DLD1 (cell line): Measurements from ENCODE around the gene H1-8.
"Not testable (repeated sequence)": the region's sequence is repeated elsewhere in the genome, so short reads cannot be mapped to it uniquely, and the experiment has no call there.

Experiments
- in situ Hi-C: cut with HindIII; loops from 2 replicates; pipeline ENCODE4 v1.10.0; 2017; ENCODE audit warnings: low sequenced_read_pairs

Gene H1-8

DNA sequence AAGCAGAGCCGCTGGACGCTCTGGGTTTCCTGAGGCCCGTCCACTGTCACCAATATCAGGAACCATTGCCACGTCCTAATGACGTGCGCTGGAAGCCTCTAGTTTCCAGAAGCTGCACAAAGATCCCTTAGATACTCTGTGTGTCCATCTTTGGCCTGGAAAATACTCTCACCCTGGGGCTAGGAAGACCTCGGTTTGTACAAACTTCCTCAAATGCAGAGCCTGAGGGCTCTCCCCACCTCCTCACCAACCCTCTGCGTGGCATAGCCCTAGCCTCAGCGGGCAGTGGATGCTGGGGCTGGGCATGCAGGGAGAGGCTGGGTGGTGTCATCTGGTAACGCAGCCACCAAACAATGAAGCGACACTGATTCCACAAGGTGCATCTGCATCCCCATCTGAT lies 11.3 kb upstream of the H1-8 start:
- in situ Hi-C loops, result no loop called here

DNA sequence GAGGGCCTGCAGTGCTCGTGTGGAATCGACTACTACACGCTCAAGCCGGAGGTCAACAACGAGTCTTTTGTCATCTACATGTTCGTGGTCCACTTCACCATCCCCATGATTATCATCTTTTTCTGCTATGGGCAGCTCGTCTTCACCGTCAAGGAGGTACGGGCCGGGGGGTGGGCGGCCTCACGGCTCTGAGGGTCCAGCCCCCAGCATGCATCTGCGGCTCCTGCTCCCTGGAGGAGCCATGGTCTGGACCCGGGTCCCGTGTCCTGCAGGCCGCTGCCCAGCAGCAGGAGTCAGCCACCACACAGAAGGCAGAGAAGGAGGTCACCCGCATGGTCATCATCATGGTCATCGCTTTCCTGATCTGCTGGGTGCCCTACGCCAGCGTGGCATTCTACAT lies 10.7 kb upstream of the H1-8 start:
- in situ Hi-C loops, result no loop called here

DNA sequence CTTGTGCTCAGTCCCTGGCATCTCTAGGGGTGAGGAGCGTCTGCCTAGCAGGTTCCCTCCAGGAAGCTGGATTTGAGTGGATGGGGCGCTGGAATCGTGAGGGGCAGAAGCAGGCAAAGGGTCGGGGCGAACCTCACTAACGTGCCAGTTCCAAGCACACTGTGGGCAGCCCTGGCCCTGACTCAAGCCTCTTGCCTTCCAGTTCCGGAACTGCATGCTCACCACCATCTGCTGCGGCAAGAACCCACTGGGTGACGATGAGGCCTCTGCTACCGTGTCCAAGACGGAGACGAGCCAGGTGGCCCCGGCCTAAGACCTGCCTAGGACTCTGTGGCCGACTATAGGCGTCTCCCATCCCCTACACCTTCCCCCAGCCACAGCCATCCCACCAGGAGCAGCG lies 9.6 kb upstream of the H1-8 start:
- in situ Hi-C loops, result no loop called here

DNA sequence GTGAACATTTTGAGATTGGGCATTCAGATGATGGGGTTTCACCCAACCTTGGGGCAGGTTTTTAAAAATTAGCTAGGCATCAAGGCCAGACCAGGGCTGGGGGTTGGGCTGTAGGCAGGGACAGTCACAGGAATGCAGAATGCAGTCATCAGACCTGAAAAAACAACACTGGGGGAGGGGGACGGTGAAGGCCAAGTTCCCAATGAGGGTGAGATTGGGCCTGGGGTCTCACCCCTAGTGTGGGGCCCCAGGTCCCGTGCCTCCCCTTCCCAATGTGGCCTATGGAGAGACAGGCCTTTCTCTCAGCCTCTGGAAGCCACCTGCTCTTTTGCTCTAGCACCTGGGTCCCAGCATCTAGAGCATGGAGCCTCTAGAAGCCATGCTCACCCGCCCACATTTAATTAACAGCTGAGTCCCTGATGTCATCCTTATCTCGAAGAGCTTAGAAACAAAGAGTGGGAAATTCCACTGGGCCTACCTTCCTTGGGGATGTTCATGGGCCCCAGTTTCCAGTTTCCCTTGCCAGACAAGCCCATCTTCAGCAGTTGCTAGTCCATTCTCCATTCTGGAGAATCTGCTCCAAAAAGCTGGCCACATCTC lies 8.4 kb upstream of the H1-8 start:
- in situ Hi-C loops, result no loop called here

DNA sequence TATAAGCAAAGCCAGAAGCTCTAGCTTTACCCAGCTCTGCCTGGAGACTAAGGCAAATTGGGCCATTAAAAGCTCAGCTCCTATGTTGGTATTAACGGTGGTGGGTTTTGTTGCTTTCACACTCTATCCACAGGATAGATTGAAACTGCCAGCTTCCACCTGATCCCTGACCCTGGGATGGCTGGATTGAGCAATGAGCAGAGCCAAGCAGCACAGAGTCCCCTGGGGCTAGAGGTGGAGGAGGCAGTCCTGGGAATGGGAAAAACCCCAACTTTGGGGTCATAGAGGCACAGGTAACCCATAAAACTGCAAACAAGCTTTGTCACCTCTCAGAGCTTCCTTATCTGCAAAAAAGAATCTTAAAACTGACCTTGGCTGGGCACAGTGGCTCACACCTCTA lies 7.9 kb upstream of the H1-8 start:
- in situ Hi-C loops, result no loop called here

DNA sequence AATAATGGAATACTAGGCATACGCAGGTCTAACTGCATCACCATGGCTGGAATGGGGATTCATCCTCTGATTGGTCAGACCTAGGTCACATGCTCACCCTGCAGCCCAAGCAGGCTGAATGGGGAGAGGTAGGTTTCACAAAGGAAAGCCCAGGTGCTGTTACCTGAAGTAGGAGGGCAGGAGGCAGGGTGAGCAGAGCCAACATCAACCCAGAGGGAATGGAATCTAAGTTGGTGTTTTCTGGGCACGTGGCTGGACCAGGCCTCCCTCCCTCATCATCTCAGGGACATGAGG lies 6.7 kb upstream of the H1-8 start:
- in situ Hi-C loops, result no loop called here

DNA sequence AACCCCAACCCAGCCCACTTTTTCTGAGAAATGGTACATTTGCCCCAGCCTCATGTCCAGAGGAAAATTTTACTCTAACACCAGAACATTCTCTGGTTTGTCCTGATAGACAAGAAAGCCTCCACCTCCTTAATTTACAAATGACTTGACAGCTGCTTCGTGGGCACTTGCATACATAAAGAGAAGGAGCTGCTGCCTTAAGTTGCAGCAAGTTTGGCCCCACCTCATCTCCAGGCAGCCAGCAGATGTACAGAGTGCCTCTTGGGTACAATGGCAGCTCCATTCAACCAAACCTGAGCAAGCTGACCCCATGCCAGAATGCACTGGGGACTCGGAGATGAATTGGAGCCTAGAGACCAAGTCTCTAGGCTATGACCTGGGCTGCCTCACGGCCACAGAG lies 6.2 kb upstream of the H1-8 start:
- in situ Hi-C loops, result no loop called here

DNA sequence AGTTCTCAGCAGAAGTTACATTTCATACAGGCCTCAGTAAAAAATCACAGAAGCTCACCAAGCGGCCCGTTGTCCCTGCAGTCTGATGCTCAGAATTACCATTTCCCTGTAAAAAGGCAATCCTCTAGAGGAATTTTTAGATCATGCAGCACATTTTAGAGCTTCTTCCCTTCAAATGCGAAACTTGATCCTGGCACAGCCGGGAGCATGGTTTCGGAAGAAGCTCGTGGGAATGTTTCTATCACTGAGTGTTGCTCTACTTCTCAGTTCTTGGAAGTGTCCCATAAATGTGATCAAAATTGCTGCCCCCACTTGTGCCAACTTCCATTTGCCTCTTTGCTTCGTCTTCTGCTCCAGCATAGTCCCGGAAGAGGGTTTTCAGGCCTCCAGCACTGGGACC lies 3.8 kb upstream of the H1-8 start:
- in situ Hi-C loops, result no loop called here

DNA sequence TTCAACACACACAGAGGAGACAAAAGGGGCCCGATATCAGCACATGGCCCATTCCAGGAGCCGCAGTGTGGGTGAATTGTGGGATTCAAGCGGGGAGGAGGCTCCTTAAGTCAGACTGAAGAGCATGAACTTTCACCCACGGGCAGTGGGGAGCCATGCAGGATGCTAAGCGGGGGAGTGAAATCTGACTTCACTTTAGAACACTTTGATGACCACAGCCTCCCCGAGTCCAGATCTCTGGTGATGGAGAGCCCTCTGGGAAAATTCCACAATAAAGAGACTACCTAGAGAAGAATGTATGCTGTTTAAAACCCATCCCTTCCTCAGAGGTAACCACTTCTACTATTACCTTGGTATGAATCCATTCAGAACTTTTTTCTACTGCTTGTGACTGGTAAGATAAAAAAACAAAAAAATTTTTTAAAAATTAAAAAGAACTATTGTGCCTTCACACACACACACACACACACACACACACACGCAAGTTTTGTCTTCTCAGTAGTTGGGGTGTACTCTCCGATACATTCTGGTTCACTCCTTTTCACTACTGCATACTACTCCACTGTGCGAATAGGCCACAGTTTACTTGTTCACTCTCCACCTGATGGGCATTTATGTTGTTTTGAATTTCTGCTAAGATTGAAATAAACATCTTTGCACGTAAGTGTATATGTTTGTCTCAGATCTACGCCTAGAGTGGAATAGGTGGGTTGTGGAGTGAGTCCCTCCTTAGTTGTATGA lies 2.0 kb upstream of the H1-8 start:
- in situ Hi-C loops, result no loop called here

DNA sequence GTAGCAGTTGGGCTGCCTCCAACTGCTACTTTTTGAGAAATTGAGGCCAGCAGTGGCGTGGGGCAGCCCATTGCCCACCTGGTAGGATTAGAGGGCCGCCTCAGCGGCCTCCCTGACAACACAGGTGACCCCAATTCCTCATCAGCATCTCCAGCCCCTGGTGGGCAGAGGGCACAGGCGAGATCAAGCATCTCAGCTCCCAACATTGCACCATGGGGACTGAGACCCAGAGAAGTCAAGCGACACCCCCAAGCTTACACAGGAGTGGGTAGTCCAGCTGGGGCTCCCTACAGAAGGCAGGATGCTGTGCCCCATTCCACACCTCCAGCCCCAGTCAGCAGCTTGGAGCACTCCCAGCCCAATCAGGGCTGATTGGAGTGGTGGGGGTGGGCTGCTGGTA lies 228 bp upstream of the H1-8 start:
- in situ Hi-C loops, result no loop called here

DNA sequence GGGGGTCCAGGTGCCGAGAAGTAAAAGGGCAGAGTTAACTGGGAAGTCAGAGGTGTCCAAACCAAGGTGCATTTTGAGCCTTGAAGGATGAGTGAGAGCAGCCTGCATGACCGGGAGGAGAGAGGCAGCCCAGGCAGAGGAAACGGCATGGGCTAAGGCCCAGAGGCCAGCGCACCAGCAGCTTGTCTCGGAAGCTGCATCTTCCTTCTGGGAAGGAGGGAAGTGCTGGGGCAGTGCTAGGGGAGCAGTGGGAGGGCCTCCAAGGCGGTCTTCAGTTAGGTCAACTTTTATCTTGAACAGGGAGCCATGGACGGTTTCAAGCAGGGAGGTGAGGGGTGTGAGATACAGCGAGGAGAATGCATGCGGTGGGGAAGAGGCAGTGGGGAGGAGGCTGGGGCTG lies 1.0 kb downstream of the H1-8 start:
- in situ Hi-C loops, result no loop called here

DNA sequence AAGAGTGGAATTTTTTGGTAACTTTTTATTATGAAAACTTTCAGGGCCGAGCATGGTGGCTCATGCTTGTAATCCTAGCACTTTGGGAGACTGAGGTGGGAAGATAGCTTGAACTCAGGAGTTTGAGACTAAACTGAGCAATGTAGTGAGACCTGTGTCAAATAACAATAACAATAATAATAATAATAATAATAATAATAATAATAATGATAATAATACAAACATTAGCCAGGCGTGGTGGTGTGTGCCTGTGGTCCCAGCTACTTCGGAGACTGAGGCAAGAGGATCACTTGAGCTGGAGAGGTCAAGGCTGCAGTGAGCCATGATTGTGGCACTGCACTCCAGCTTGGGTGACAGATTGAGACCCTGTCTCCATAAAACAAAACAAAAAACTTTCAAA lies 3.0 kb downstream of the H1-8 start:
- in situ Hi-C loops, result not testable (repeated sequence)

DNA sequence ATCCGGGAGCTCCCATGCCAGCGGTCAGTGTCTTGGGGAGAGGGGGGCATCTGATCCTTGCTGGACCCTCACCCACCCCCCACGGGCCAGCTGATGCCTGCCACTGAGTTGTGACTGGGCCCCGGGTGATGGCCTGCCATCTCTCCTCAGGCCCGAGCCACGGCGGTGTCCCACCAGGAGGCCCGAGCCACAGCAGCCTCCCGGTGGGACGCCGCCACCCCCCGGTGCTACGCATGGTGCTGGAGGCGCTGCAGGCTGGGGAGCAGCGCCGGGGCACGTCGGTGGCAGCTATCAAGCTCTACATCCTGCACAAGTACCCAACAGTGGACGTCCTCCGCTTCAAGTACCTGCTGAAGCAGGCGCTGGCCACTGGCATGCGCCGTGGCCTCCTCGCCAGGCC lies 4.3 kb downstream of the H1-8 start:
- in situ Hi-C loops, result no loop called here

DNA sequence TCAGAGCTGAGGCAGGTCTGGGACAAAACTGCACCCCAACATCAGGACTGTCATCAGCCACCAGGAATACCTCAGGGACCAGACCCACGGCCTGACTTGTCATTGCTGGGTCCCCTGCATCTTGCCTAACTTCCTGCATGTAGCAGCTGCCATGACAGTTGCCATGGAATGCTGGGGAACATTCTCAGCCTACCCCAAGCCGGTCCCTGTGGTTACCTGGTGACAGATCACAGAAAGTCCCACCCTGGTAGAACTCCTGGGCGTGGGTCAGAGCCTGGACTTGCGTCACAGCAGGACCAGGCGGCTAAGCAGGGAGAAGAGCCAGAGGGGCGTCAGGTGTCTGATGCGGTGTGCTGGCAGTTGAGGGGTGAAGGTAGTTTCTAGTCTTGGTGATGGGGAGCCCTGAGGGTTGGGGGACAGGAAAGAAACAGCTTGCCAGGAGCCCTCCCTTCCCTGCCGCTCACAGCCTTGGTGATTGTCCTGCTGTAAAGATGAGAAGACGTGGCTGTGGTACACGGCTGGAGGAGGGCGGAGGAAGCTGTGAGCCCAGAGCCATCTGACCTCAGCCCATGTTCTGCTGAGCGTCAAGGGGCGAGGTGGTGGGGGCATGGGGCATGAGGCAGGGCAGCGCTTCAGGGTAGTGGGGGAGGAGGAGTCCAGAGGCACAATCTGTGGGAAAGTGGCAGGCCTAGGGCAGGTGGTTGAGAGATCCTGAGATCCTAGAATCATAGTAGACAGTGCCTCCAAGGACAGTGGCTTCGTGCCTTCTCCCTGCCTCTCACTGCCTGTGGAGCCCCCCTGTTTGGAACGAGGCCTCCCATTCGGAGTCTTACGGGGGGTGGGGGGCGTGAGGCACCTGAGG lies 5.4 kb downstream of the H1-8 start:
- in situ Hi-C loops, result no loop called here

DNA sequence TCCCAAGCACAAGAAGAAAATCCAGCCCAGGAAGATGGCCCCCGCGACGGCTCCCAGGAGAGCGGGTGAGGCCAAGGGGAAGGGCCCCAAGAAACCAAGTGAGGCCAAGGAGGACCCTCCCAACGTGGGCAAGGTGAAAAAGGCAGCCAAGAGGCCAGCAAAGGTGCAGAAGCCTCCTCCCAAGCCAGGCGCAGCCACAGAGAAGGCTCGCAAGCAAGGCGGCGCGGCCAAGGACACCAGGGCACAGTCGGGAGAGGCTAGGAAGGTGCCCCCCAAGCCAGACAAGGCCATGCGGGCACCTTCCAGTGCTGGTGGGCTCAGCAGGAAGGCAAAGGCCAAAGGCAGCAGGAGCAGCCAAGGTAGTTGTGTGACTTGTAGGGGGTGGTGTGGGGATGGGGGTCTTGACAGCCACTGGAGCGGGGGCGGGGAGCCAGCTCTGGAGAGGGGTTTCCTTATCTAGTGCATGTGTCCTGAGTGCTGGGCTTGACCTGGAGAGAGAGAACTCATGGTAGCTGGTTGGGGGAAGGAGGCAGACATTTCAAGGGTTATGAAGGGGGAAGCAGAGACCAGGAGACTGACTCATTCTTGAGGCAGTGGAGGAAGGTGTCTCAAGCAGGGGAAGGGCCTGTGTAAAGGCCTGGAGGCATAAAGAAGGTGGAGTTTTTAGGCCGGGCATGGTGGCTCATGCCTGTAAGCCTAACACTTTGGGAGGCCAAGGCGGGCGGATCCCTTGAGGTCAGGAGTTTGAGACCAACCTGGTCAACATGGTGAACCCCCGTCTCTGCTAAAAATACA lies 6.2 kb downstream of the H1-8 start:
- in situ Hi-C loops, result no loop called here

DNA sequence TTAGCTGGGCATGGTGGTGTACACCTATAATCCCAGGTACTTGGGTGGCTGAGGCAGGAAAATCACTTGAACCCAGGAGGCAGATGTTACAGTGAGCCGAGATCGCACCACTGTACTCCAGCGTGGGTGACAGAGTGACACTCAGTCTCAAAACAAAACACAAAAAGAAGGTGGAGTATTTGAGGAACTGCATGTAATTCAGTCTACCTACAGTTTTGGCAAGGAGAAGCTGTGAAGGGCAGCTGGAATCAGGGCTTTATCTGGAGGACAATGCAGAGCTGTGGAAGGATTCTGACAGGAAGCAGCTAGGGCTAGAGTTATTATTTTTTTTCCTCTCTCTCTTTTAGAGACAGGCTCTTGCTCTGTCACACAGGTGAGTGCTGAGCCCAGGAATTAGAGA lies 6.8 kb downstream of the H1-8 start:
- in situ Hi-C loops, result no loop called here

DNA sequence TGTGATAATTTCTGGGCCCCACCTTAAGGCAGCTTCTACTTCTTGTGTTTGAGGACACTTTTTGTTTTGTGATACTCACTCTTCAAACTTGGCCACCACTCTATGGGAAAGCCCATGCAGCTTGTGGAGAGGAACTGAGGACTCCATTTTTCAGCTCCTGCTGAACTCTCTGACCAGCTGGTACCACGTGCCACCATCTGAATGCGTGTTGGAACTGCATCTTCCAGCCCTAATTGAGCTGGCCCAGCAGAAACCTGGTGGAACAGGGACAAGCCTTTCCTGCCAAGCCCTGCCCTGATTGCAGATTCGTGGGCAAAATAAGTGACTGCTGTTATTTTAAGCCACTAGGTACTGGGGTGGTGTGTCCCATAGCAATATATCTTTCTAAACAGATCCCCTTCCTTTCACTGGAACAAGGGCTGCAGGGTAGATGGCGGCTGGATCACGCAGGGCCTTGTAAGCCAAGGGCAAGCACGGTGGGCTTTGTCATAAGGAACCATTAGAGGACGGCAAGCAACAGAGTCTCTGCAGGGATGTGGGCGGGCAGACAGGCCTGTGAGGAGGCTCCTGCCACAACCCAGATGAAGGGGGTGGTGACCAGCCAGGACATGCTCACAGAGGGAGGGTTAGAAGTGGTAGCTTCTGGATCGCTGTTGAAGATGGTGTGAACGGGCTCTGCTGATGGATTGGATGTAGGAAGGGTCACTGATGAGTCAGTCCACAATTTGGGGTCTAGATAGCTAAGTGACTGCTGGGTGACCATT lies 9.5 kb downstream of the H1-8 start:
- in situ Hi-C loops, result no loop called here

DNA sequence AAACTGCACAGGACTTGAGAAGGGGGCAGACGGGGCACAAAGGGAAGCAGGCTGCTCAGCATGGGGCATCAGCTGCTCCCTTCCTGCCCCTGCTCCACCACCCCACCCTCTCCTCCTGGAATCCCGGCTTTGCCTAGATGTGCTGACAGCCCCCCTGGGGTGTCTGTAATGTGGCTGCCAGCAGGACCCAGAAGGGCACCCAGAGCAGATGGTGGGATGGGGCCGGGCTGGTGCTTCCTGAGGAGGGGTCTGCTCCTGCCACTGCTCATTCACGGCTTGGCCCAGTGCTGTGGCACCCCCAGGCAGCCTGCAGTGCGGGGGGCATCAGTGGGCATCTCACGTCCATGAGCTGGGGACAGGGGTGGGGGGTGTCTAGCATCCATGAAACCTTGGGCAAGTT lies 10.2 kb downstream of the H1-8 start:
- in situ Hi-C loops, result no loop called here

DNA sequence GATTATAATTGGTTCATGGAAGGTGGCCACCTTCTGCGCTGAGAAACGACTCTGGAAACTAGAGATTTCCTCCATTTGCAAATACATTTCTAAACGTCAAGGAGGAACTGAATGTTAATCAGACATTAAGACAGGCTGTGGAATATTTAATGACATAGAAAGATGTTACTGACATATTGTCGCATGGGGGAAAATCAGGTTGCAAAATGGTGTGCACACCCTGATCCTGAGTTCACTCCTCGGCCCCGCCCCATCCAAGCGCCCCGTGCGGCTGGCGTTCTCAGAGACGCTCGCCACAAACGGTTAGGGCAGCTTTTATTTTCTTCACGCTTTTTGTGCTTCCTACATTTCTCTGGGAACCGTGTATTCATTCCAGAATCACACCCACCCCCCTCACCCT lies 10.7 kb downstream of the H1-8 start:
- in situ Hi-C loops, result no loop called here

DNA sequence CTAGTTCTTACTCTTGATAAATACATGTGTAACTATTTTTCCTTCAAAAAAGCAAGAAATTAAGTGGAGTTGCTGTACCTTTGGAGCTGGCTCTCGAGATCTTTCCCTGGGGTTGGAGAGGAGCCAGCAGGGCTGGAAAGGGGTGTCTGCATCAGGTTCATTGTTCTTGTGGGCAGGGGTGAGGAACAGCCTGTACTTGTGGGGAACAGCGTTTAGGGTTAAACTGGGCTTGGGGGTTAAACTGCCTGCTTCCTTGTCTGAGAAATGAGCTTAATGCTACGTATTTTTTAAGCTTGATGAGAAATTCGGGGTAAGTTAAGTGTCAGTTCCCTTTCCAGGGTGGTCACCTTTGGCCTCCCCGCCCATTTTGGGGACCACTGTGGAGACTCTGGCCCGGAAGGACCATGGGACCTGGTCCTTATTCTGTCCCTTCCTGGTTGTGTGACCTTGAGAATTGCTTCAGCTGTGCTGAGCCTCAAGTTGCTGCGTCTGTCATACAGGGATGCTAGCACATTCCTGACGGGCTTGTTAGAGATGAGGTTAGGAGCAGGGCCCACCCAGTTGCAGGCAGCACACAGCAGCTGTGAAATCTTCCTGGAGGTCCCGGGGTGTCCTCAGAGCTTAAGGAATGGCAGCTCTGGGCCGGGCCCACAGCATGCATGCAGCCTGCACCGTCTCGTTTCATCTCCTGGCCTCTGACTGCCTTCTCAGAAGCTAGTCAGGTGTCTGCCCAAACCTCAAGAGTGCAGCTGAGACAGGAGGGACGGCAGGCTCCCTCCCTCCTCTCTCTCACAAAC lies 11.6 kb downstream of the H1-8 start:
- in situ Hi-C loops, result no loop called here
